ENCODE results near the gene PUSL1.

PUSL1 gene

DNA sequence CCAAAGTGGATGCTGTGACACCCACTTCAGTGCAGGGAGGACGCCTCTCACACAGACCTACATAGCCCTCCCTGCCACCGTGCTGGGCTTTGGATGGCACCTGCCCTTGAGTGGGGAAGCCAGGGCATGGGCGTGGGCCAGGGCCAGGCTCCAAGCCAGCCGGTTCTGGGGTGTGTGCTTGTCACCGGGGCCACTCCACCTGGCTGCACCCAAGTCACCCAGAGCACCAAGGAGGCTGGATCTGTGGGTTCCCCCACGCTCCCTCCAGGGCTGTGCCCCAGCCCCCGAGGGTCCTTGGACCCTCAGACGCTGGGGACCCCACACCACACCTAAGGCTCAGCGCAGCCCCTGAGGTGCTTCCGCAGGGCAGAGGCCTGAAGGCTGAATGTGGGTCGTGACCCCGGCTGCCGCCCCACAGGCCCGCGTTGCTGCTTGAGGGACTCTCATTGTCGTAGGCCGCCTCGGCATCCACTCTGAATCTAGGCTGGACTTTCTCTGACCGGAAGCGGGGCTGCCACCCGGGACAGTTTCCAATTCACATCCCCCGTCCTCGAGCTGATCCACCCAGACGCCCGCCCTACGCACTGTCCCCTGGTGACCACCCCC lies 48.5 kb downstream of the PUSL1 start:
- DNase-seq, result no peak

GRCh38 chr1:1357871-1358432 lies 49.6 kb downstream of the PUSL1 start:
- DNase-seq, result no peak

DNA sequence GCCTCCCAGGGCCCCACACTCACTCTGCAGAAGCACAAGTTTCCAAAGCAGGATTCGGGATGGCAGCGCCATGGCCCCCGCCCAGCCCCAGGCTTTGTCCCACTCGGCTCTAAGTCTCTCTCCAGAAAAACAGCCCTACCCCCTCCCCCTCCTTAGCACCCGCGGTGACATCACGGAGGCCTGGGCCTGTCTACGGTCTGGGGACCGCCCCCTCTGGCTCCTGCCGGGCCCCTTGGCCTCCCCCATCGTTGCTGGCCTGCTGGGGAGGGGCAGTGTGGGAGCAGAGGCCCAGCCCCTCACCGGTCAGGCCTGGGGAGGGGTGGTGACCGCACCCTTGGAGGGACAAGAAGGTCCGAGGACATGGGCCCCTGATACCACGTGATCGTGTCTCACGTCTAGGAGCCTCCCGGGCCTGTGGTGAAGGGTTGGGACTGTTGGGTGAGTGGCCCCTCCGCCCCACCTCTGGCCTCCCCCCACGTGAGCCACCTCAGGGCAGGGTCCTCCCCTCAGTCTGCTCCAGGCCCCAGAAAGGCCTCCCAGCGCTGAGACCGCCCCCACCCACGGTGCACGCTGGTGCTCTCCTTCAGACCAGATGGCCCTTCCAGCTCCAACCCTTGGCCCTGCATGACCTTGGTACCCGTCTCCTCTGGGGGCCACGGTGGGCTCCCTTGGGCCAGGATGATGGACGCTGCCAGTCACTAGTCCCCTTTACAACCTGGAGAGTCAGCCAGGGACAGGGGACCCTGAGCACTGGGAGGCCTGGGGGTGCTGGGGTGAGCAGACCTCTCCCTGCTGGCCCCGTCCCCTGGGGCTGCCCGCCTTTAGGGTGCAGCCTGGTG lies 50.3 kb downstream of the PUSL1 start, which contains the start of gene MXRA8:
TSS of gene MXRA8 (minus strand) at position 123 of the 839 bp plus-strand sequence. CDS start at position 72, 51 bp downstream.
- no peak for DNase-seq

DNA sequence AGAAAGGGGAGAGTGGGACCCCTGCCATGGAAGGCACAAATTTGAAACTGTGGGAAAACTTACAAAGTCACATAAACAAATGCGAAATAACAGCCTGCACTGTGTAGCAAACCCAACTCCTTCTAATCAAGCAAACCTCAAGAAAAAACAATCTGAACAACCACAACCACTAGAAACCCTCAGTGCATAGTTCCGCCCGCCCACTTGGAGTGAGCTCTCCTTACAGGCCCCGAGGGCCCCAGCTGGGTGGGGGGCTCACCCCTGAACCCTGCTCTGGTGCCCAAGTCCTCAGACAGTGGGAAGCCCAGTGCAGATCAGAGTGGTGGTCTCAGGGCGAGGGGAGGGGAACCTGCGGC lies 50.9 kb downstream of the PUSL1 start:
- DNase-seq, result no peak

GRCh38 chr1:1359664-1360468 lies 51.5 kb downstream of the PUSL1 start:
- DNase-seq, result no peak

- no peak for DNase-seq
Measured at GRCh38 chr1:1360506-1361169, 52.2 kb downstream of the PUSL1 start.

Measured in SHP77 (cell line).